ENCODE results near the gene GRK5. TPM values are rescaled to one million over a fixed set of nuclear protein-coding genes. Genes with fewer than 3 reads are reported as not detected.

Gene GRK5
- total and polyA plus RNA-seq, 9 of the 15 experiments (the other 6 are each of a cell fraction or from before 2014, with no cell fraction given) = 0.46 to 0.83 (median 0.67) TPM; not detected in 2

- TF ChIP-seq ID3 (CRISPR knock-in tag; IDR thresholded peaks at IDR 0.05) = no peak
- no peak for TF ChIP-seq ID3 (tag; IDR thresholded peaks at IDR 0.05)
- TF ChIP-seq NCOR1 (IDR thresholded peaks at IDR 0.05) = no peak
- TF ChIP-seq, protein P1, sequence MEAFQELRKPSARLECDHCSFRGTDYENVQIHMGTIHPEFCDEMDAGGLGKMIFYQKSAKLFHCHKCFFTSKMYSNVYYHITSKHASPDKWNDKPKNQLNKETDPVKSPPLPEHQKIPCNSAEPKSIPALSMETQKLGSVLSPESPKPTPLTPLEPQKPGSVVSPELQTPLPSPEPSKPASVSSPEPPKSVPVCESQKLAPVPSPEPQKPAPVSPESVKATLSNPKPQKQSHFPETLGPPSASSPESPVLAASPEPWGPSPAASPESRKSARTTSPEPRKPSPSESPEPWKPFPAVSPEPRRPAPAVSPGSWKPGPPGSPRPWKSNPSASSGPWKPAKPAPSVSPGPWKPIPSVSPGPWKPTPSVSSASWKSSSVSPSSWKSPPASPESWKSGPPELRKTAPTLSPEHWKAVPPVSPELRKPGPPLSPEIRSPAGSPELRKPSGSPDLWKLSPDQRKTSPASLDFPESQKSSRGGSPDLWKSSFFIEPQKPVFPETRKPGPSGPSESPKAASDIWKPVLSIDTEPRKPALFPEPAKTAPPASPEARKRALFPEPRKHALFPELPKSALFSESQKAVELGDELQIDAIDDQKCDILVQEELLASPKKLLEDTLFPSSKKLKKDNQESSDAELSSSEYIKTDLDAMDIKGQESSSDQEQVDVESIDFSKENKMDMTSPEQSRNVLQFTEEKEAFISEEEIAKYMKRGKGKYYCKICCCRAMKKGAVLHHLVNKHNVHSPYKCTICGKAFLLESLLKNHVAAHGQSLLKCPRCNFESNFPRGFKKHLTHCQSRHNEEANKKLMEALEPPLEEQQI (IDR thresholded peaks at IDR 0.05) = no peak
- TF ChIP-seq PRPF4 (IDR thresholded peaks at IDR 0.05; ENCODE audit: insufficient read depth, low read depth, low read length, poor library complexity, severe bottlenecking) = no peak
- no peak for TF ChIP-seq ZNF133 (CRISPR knock-in tag; IDR thresholded peaks at IDR 0.05)
- TF ChIP-seq, protein P2, sequence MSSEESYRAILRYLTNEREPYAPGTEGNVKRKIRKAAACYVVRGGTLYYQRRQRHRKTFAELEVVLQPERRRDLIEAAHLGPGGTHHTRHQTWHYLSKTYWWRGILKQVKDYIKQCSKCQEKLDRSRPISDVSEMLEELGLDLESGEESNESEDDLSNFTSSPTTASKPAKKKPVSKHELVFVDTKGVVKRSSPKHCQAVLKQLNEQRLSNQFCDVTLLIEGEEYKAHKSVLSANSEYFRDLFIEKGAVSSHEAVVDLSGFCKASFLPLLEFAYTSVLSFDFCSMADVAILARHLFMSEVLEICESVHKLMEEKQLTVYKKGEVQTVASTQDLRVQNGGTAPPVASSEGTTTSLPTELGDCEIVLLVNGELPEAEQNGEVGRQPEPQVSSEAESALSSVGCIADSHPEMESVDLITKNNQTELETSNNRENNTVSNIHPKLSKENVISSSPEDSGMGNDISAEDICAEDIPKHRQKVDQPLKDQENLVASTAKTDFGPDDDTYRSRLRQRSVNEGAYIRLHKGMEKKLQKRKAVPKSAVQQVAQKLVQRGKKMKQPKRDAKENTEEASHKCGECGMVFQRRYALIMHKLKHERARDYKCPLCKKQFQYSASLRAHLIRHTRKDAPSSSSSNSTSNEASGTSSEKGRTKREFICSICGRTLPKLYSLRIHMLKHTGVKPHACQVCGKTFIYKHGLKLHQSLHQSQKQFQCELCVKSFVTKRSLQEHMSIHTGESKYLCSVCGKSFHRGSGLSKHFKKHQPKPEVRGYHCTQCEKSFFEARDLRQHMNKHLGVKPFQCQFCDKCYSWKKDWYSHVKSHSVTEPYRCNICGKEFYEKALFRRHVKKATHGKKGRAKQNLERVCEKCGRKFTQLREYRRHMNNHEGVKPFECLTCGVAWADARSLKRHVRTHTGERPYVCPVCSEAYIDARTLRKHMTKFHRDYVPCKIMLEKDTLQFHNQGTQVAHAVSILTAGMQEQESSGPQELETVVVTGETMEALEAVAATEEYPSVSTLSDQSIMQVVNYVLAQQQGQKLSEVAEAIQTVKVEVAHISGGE (CRISPR knock-in tag; IDR thresholded peaks at IDR 0.05) = no peak
- no peak for TF ChIP-seq CBX2 (IDR thresholded peaks at IDR 0.05; ENCODE audit: insufficient read depth, low read length, poor library complexity, severe bottlenecking)
- no peak for TF ChIP-seq SMC3 (conservative IDR thresholded peaks at IDR 0.05; ENCODE audit: insufficient read depth, low read depth, low read length)
- TF ChIP-seq, protein P3, sequence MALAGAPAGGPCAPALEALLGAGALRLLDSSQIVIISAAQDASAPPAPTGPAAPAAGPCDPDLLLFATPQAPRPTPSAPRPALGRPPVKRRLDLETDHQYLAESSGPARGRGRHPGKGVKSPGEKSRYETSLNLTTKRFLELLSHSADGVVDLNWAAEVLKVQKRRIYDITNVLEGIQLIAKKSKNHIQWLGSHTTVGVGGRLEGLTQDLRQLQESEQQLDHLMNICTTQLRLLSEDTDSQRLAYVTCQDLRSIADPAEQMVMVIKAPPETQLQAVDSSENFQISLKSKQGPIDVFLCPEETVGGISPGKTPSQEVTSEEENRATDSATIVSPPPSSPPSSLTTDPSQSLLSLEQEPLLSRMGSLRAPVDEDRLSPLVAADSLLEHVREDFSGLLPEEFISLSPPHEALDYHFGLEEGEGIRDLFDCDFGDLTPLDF (CRISPR knock-in tag; IDR thresholded peaks at IDR 0.05) = no peak
- no peak for TF ChIP-seq RBBP5 (IDR thresholded peaks at IDR 0.05; ENCODE audit: borderline replicate concordance, insufficient read depth, low read length, poor library complexity, severe bottlenecking)
- no peak for TF ChIP-seq ZNF436 (CRISPR knock-in tag; IDR thresholded peaks at IDR 0.05)
- TF ChIP-seq KDM1A (IDR thresholded peaks at IDR 0.05) = no peak
- 25% methylated on average over 9 of the region's 12 CpGs for WGBS (ENCODE audit: insufficient coverage, low coverage, missing lambda C conversion rate)
- no peaks in the 10 kb centered on the region for H3K79me2 ChIP-seq (ENCODE audit: control insufficient read depth, insufficient read depth, low read length)
- ATAC-seq (no peak), DNase-seq (ENCODE audit: extremely low read depth in 1 of 4, low spot score in 3 of 4) (no peak), FAIRE-seq (no peak)
- H3K9me3 ChIP-seq (replicated peaks; ENCODE audit: control insufficient read depth, insufficient read depth, low read depth, low read length) = no peaks in the 10 kb centered on the region
- H3K4me1 ChIP-seq (replicated peaks in 1 of 2; ENCODE audit: control insufficient read depth in 2 of 2, insufficient read depth in 2 of 2, low read length in 2 of 2) = no peaks in the 10 kb centered on the region; a peak in 1 of 5 replicates
- no peak overlapping the region for H2AFZ ChIP-seq (ENCODE audit: low read depth, low read length)
- POLR2A ChIA-PET = interaction anchor here (0.7 to 1.0 kb wide), 2 partner anchors 41 to 240 kb away, joined by 3 read pairs; no protein-coding TSS in a partner anchor
- intact Hi-C loops (cut with micrococcal nuclease) (no loop called here), in situ Hi-C loops (cut with MboI) (no loop called here)
- H3K36me3 ChIP-seq (ENCODE audit: control insufficient read depth, insufficient read depth, low read length) = no peaks in the 10 kb centered on the region
- no peaks in the 10 kb centered on the region for H4K20me1 ChIP-seq (replicated peaks; ENCODE audit: control insufficient read depth, insufficient read depth, low read length)
- no peak overlapping the region for H3K27ac ChIP-seq (ENCODE audit: extremely low read depth, low read depth, low read length)
- H3K4me3 ChIP-seq = no peak overlapping the region
- CTCF ChIA-PET (ENCODE audit: low intra/inter-chr PET ratio) = no interaction called here
- H3K9me1 ChIP-seq (ENCODE audit: control insufficient read depth, insufficient read depth, low read length) = no peaks in the 10 kb centered on the region
- H3K9ac ChIP-seq (ENCODE audit: insufficient read depth in 1 of 2, low read depth in 2 of 2, low read length in 2 of 2) = no peak overlapping the region
- peaks cover 4 to 53% of the 10 kb centered on the region in 2 experiments; a peak in 3 of 5 replicates for H3K27me3 ChIP-seq (ENCODE audit: control insufficient read depth in 2 of 2, insufficient read depth in 2 of 2, low read length in 2 of 2)
- H3K4me2 ChIP-seq (ENCODE audit: insufficient read depth, low read length) = no peak overlapping the region
- no TSS peak for BruUV-seq (replicated peaks)
These were observed 137.0 kb downstream of the GRK5 start for GRCh38 chr10:119344381-119344780.

Data from K562 (cell line).